Fibroblast of pulmonary artery (primary cell): ENCODE data around the gene MSL1.

ENCODE experiments used
- DNase-seq: peaks from one replicate; pipeline ENCODE4 v3.0.0-alpha.2; 2010; ENCODE audit warnings: low read depth
- H3K4me3 ChIP-seq: replicated peaks from 2 replicates; pipeline ENCODE4 v1.5.1; 2011; ENCODE audit warnings: low read depth, mild to moderate bottlenecking, control low read depth, low read length, moderate library complexity
- CTCF ChIP-seq: IDR thresholded peaks from 2 replicates; pipeline ENCODE4 v1.5.1; 2011; ENCODE audit warnings: mild to moderate bottlenecking, control low read depth, low read length, inconsistent platforms; ENCODE audit errors: missing control alignments

The MSL1 gene

GRCh38 chr17:40106760-40107521 is 14.8 kb upstream of the MSL1 start:
- no peak overlapping the region for H3K4me3 ChIP-seq
- TF ChIP-seq CTCF, result no peak
- peak; percentile 31 for DNase-seq

- no peak for TF ChIP-seq CTCF
- DNase-seq, result peak; percentile 24
- no peak overlapping the region for H3K4me3 ChIP-seq
Measured at GRCh38 chr17:40107522-40108174, 14.1 kb upstream of the MSL1 start.

GRCh38 chr17:40108970-40109824 is 12.6 kb upstream of the MSL1 start:
- DNase-seq, result no peak
- TF ChIP-seq CTCF, result peak; percentile 23
- no peak overlapping the region for H3K4me3 ChIP-seq

- TF ChIP-seq CTCF, result no peak
- no peak overlapping the region for H3K4me3 ChIP-seq
- no peak for DNase-seq
Measured at GRCh38 chr17:40110026-40110845, 11.5 kb upstream of the MSL1 start.

GRCh38 chr17:40111221-40112128 is 10.3 kb upstream of the MSL1 start:
- TF ChIP-seq CTCF, result peak; percentile 71
- peak; percentile 99 for DNase-seq
- no peak overlapping the region for H3K4me3 ChIP-seq
